H9 (cell line): ENCODE measurements around the gene C17orf107. TPM values are rescaled to one million over a fixed set of nuclear protein-coding genes. Genes with fewer than 3 reads are reported as not detected.

Experiments
- DNase-seq: peaks from one replicate; pipeline ENCODE4 v3.0.0-alpha.2; 2017
- H2AFZ ChIP-seq: one replicate; pipeline ENCODE4 v1.6.1; 2013; ENCODE audit warnings: mild to moderate bottlenecking, low read length, control low read depth, moderate library complexity
- H2AK5ac ChIP-seq: 2 replicates; pipeline ENCODE4 v1.6.1; 2013; ENCODE audit warnings: low read length, control low read depth, mixed read lengths; ENCODE audit not compliant: insufficient read length
- H2BK120ac ChIP-seq: one replicate; pipeline ENCODE4 v1.6.1; 2013; ENCODE audit warnings: low read depth, mild to moderate bottlenecking, low read length, control low read depth, inconsistent platforms; ENCODE audit not compliant: poor library complexity, severe bottlenecking
- H2BK12ac ChIP-seq: 2 replicates; pipeline ENCODE4 v1.6.1; 2013; ENCODE audit warnings: low read length, control low read depth, mixed read lengths, low read depth; ENCODE audit not compliant: insufficient read length
- H2BK15ac ChIP-seq: 2 replicates; pipeline ENCODE4 v1.6.1; 2013; ENCODE audit warnings: low read depth, low read length, control low read depth
- H2BK20ac ChIP-seq: one replicate; pipeline ENCODE4 v1.6.1; 2013; ENCODE audit warnings: low read depth, mild to moderate bottlenecking, low read length, control low read depth, inconsistent platforms; ENCODE audit not compliant: poor library complexity, severe bottlenecking
- H2BK5ac ChIP-seq: 2 replicates; pipeline ENCODE4 v1.6.1; 2013; ENCODE audit warnings: low read length, control low read depth, mixed read lengths; ENCODE audit not compliant: insufficient read length
- H3K14ac ChIP-seq: 2 replicates; pipeline ENCODE4 v1.6.1; 2013; ENCODE audit warnings: low read length, control low read depth; ENCODE audit not compliant: insufficient read depth
- H3K18ac ChIP-seq: 2 replicates; pipeline ENCODE4 v1.6.1; 2013; ENCODE audit warnings: low read depth, mild to moderate bottlenecking, mixed read lengths, low read length, control low read depth; ENCODE audit not compliant: insufficient read length
- H3K23ac ChIP-seq: 2 replicates; pipeline ENCODE4 v1.6.1; 2013; ENCODE audit warnings: low read length, control low read depth, mixed read lengths, low read depth; ENCODE audit not compliant: insufficient read length
- H3K23me2 ChIP-seq: 2 replicates; pipeline ENCODE4 v1.6.1; 2013; ENCODE audit warnings: low read depth, mild to moderate bottlenecking, mixed read lengths, low read length, control low read depth; ENCODE audit not compliant: insufficient read length, poor library complexity, severe bottlenecking
- H3K27ac ChIP-seq: 2 replicates; pipeline ENCODE4 v1.5.1; 2013; ENCODE audit warnings: low read length, control low read depth, mixed read lengths, low read depth; ENCODE audit not compliant: insufficient read length
- H3K27me3 ChIP-seq: 2 replicates; pipeline ENCODE4 v1.6.1; 2013; ENCODE audit warnings: low read length, control low read depth, inconsistent platforms; ENCODE audit not compliant: insufficient read depth
- H3K4ac ChIP-seq: 2 replicates; pipeline ENCODE4 v1.6.1; 2013; ENCODE audit warnings: low read depth, mild to moderate bottlenecking, control low read depth, inconsistent platforms, low read length, moderate library complexity
- H3K4me1 ChIP-seq: 2 replicates; pipeline ENCODE4 v1.6.1; 2013; ENCODE audit warnings: low read length, control low read depth, inconsistent platforms; ENCODE audit not compliant: insufficient read depth
- H3K4me2 ChIP-seq: 2 replicates; pipeline ENCODE4 v1.6.1; 2013; ENCODE audit warnings: low read length, control low read depth, mixed read lengths; ENCODE audit not compliant: insufficient read length, insufficient read depth
- H3K56ac ChIP-seq: 2 replicates; pipeline ENCODE4 v1.6.1; 2013; ENCODE audit warnings: low read depth, mild to moderate bottlenecking, mixed read lengths, low read length, control low read depth; ENCODE audit not compliant: insufficient read length
- H3K79me1 ChIP-seq: 2 replicates; pipeline ENCODE4 v1.6.1; 2013; ENCODE audit warnings: low read depth, mild to moderate bottlenecking, moderate library complexity, low read length, control low read depth, inconsistent platforms; ENCODE audit not compliant: insufficient read depth, poor library complexity, severe bottlenecking
- H3K79me2 ChIP-seq: 2 replicates; pipeline ENCODE4 v1.6.1; 2013; ENCODE audit warnings: low read length, control low read depth, inconsistent platforms; ENCODE audit not compliant: insufficient read depth
- H3K9ac ChIP-seq: 2 replicates; pipeline ENCODE4 v1.6.1; 2013; ENCODE audit warnings: low read length, control low read depth, mixed read lengths; ENCODE audit not compliant: insufficient read length; ENCODE audit errors: extremely low read depth
- H3K9me3 ChIP-seq: one replicate; pipeline ENCODE4 v1.6.1; 2013; ENCODE audit warnings: low read depth, low read length, inconsistent platforms; ENCODE audit not compliant: control insufficient read depth
- H3T11ph ChIP-seq: one replicate; pipeline ENCODE4 v1.6.1; 2013; ENCODE audit warnings: mild to moderate bottlenecking, low read length, control low read depth, inconsistent platforms
- H4K20me1 ChIP-seq: one replicate; pipeline ENCODE4 v1.6.1; 2013; ENCODE audit not compliant: control insufficient read depth, insufficient read length, insufficient read depth
- H4K5ac ChIP-seq: 2 replicates; pipeline ENCODE4 v1.6.1; 2013; ENCODE audit warnings: low read depth, mild to moderate bottlenecking, mixed read lengths, low read length, control low read depth; ENCODE audit not compliant: insufficient read length
- H4K8ac ChIP-seq: replicated peaks from 2 replicates; pipeline ENCODE4 v1.6.1; 2013; ENCODE audit warnings: low read length, control low read depth, mixed read lengths, low read depth; ENCODE audit not compliant: insufficient read length
- H4K91ac ChIP-seq: 2 replicates; pipeline ENCODE4 v1.6.1; 2013; ENCODE audit warnings: low read depth, mild to moderate bottlenecking, moderate library complexity, mixed read lengths, low read length, control low read depth; ENCODE audit not compliant: insufficient read length
- H3K27ac Mint-ChIP-seq, 3 experiments: 2 replicates in 2 of 3; 3 replicates in 1 of 3; pipeline ENCODE4 v1.8.0; 2020 to 2021; ENCODE audit warnings: mixed read lengths in 3 of 3, mild to moderate bottlenecking in 1 of 3, moderate library complexity in 1 of 3
- H3K27me3 Mint-ChIP-seq: 2 replicates; pipeline ENCODE4 v1.8.0; 2021; ENCODE audit warnings: low read depth, mild to moderate bottlenecking, moderate library complexity, mixed read lengths
- H3K36me3 Mint-ChIP-seq, 3 experiments: 2 replicates in 2 of 3; 3 replicates in 1 of 3; pipeline ENCODE4 v1.8.0; 2020 to 2021; ENCODE audit warnings: low read depth in 3 of 3, mixed read lengths in 3 of 3; ENCODE audit not compliant: insufficient read depth in 1 of 3
- H3K4me1 Mint-ChIP-seq, 2 experiments: 2 replicates each; pipeline ENCODE4 v1.8.0; 2020; ENCODE audit warnings: mixed read lengths in 2 of 2
- H3K4me3 Mint-ChIP-seq, 2 experiments: 2 replicates in 1 of 2; 3 replicates in 1 of 2; pipeline ENCODE4 v1.8.0; 2020 to 2021; ENCODE audit warnings: mild to moderate bottlenecking in 2 of 2, mixed read lengths in 2 of 2, moderate library complexity in 1 of 2
- H3K9me3 Mint-ChIP-seq, 2 experiments: 2 replicates in 1 of 2; 3 replicates in 1 of 2; pipeline ENCODE4 v1.8.0; 2020; ENCODE audit warnings: mild to moderate bottlenecking in 2 of 2, mixed read lengths in 2 of 2, moderate library complexity in 1 of 2
- WGBS: extraction: QIAGEN DNeasy Blood & Tissue Kit; methylation state at CpG from one replicate; pipeline ENCODE4 v1.1.7; 2013; ENCODE audit warnings: missing lambda C conversion rate, low lambda C conversion rate, mixed read lengths; ENCODE audit not compliant: insufficient read length; ENCODE audit errors: extremely low coverage; 5-methylcytosine and 5-hydroxymethylcytosine counted together
- total RNA-seq: library from RNA; stranded (reverse); gene quantifications from 2 replicates; pipeline ENCODE4 v1.2.1, GENCODE V29; 2021
- TF ChIP-seq, protein P1 (sequence below): fragments of 200-600 bp; sonication (generic); conservative IDR thresholded peaks from 3 replicates; pipeline ENCODE4 v1.8.0; 2021; ENCODE audit warnings: antibody characterized with exemption, mild to moderate bottlenecking

C17orf107 gene
- total RNA-seq, 1 experiment from 2014 or later = 4.4 TPM

DNA sequence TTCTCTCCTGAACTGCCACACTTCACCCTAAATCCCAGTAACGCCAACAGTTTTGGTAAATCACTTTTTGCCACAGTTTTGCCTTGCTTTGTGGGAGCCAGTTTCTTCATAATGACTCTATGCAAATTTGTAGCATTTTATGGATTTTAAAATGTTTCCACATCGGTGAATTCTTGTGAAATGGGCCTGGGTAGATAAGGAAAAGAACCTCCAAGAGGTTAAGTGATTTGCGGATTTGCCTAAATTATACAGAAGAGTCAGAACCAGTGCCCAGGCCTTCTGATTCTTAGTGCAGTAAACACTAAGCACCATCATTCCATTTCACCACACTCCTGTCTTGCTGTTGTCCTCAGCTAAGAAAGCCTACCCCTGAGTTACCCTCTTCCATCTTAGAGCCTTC lies 48.3 kb upstream of the C17orf107 start:
- no peak overlapping the region; a peak in 1 of 5 replicates for H3K4me3 Mint-ChIP-seq
- WGBS = no CpG with 5 or more reads among the region's 3 CpGs
- Histone ChIP-seq H3K79me2 (peaks cover 2% of the 10 kb centered on the region; the same call in 1 of the 2 replicates), H3K9ac (peak overlapping the region; percentile 7), H2BK20ac (no peak overlapping the region), H4K91ac (no peak overlapping the region), H3K23me2 (no peaks in the 10 kb centered on the region), H3K4me1 (peaks cover 8% of the 10 kb centered on the region; the same call in 1 of the 2 replicates), H4K5ac (no peak overlapping the region), H2AK5ac (no peak overlapping the region), H2BK15ac (no peak overlapping the region), H3K4me2 (no peak overlapping the region), H3K9me3 (no peaks in the 10 kb centered on the region), H2AFZ (no peak overlapping the region), H3T11ph (no peak overlapping the region), H3K27me3 (no peaks in the 10 kb centered on the region; the same call in 1 of the 2 replicates), H2BK12ac (no peak overlapping the region), H3K23ac (no peak overlapping the region), H3K56ac (no peak overlapping the region), H2BK120ac (no peak overlapping the region), H3K4ac (no peak overlapping the region), H3K79me1 (no peaks in the 10 kb centered on the region), H3K18ac (no peak overlapping the region), H3K27ac (no peak overlapping the region), H4K8ac (no peak overlapping the region), H4K20me1 (no peaks in the 10 kb centered on the region), H3K14ac (no peak overlapping the region), H2BK5ac (no peak overlapping the region)
- DNase-seq = no peak
- H3K27me3 Mint-ChIP-seq = no peaks in the 10 kb centered on the region
- no peaks in the 10 kb centered on the region for H3K9me3 Mint-ChIP-seq
- H3K4me1 Mint-ChIP-seq = peaks cover 68 to 69% of the 10 kb centered on the region in 2 experiments
- TF ChIP-seq, protein P1, sequence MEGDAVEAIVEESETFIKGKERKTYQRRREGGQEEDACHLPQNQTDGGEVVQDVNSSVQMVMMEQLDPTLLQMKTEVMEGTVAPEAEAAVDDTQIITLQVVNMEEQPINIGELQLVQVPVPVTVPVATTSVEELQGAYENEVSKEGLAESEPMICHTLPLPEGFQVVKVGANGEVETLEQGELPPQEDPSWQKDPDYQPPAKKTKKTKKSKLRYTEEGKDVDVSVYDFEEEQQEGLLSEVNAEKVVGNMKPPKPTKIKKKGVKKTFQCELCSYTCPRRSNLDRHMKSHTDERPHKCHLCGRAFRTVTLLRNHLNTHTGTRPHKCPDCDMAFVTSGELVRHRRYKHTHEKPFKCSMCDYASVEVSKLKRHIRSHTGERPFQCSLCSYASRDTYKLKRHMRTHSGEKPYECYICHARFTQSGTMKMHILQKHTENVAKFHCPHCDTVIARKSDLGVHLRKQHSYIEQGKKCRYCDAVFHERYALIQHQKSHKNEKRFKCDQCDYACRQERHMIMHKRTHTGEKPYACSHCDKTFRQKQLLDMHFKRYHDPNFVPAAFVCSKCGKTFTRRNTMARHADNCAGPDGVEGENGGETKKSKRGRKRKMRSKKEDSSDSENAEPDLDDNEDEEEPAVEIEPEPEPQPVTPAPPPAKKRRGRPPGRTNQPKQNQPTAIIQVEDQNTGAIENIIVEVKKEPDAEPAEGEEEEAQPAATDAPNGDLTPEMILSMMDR = no peak
- H3K27ac Mint-ChIP-seq = peak overlapping the region; percentile 44 to 93 (median 83)
- peaks cover 0 to 9% (median 5%) of the 10 kb centered on the region in 3 experiments; a peak in 4 of 7 replicates for H3K36me3 Mint-ChIP-seq
